Stomach (tissue), 4 donors: ENCODE measurements around the gene GPI.
"Not testable (repeated sequence)": the region's sequence is repeated elsewhere in the genome, so short reads cannot be mapped to it uniquely, and the experiment has no call there.

Experiments
- CTCF ChIP-seq, 7 experiments: fragments of 450-650 bp in 4 of 7; fragments of 200-600 bp in 3 of 7; sonication (generic) in 3 of 7; IDR thresholded peaks; one replicate each; pipeline ENCODE4 v1.5.1; 2016 to 2019; ENCODE audit warnings: antibody characterized with exemption in 7 of 7, control low read depth in 2 of 7, mild to moderate bottlenecking in 1 of 7
- EP300 ChIP-seq: sonication (generic); formaldehyde crosslinking; IDR thresholded peaks from one replicate; pipeline ENCODE4 v1.6.1; 2017; ENCODE audit warnings: antibody characterized with exemption
- POLR2A ChIP-seq, 4 donors: fragments of 450-650 bp; IDR thresholded peaks; one replicate each; pipeline ENCODE4 v1.6.1; 2016; ENCODE audit warnings: antibody characterized with exemption in 4 of 4, control low read depth in 2 of 4, mild to moderate bottlenecking in 1 of 4, moderate library complexity in 1 of 4
- POLR2AphosphoS5 ChIP-seq, 3 donors: sonication (generic); formaldehyde crosslinking; IDR thresholded peaks; one replicate each; pipeline ENCODE4 v1.6.1; 2016; ENCODE audit warnings: antibody characterized with exemption in 3 of 3

GRCh38 chr19:34388745-34389144, 23.7 kb downstream of the GPI start:
- not testable (repeated sequence) for TF ChIP-seq CTCF (IDR thresholded peaks at IDR 0.05); POLR2AphosphoS5 (IDR thresholded peaks at IDR 0.05); POLR2A (IDR thresholded peaks at IDR 0.05); EP300
